HG02763 (cell line): ENCODE measurements around the gene C1QL4.

Experiments used
- ATAC-seq: cut with Tn5 transposase; IDR thresholded peaks from one replicate; pipeline ENCODE4 v1.9.1; 2021; ENCODE audit warnings: mild to moderate bottlenecking, moderate library complexity; ENCODE audit not compliant: unreplicated experiment

C1QL4 gene

GRCh38 chr12:49309386-49309785, 27.6 kb downstream of the C1QL4 start:
- ATAC-seq: no peak

DNA sequence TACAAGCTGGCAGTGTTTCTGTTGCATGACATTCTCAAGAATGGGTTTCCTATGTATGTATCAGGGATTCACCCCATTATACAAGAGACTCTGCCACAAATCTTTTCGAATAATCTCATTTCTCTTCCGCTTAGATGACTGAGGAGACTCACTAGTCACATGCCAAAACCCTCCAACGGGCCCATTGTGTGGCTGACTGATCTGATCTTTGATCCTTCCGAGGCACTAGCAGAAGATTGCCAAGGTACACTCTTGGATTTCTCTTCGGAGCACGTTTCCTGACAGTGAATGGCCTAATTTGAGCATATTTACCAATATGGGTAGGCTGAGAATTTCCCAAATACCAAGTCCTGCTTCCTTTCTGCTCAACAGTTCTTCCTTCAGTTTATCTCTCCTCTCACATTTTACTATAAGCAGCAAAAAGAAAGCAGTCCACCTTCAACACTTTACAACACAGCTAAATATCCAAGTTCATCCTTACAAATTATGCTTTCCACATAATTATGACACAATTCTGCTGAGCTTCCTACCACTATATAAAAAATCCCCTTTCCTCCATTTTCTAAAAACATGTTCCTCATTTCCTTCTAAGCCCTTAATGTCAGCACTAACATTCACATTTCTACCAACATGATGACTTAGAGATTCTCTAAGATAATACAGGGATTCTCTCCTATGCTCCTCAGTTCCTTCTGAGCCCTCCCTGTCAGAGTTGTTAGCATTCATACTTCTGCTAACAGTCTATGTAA, 31.1 kb downstream of the C1QL4 start:
- no peak for ATAC-seq

GRCh38 chr12:49304161-49304560, 32.8 kb downstream of the C1QL4 start:
- ATAC-seq: no peak

- ATAC-seq: no peak
Measured at GRCh38 chr12:49301760-49302159, 35.2 kb downstream of the C1QL4 start.

GRCh38 chr12:49298160-49298559, 38.8 kb downstream of the C1QL4 start:
- no peak for ATAC-seq

- no peak for ATAC-seq
Measured at GRCh38 chr12:49297695-49298060, 39.3 kb downstream of the C1QL4 start.

GRCh38 chr12:49296836-49297694, 39.9 kb downstream of the C1QL4 start:
- ATAC-seq: no peak

GRCh38 chr12:49296034-49296835, 40.8 kb downstream of the C1QL4 start:
- ATAC-seq: no peak

DNA sequence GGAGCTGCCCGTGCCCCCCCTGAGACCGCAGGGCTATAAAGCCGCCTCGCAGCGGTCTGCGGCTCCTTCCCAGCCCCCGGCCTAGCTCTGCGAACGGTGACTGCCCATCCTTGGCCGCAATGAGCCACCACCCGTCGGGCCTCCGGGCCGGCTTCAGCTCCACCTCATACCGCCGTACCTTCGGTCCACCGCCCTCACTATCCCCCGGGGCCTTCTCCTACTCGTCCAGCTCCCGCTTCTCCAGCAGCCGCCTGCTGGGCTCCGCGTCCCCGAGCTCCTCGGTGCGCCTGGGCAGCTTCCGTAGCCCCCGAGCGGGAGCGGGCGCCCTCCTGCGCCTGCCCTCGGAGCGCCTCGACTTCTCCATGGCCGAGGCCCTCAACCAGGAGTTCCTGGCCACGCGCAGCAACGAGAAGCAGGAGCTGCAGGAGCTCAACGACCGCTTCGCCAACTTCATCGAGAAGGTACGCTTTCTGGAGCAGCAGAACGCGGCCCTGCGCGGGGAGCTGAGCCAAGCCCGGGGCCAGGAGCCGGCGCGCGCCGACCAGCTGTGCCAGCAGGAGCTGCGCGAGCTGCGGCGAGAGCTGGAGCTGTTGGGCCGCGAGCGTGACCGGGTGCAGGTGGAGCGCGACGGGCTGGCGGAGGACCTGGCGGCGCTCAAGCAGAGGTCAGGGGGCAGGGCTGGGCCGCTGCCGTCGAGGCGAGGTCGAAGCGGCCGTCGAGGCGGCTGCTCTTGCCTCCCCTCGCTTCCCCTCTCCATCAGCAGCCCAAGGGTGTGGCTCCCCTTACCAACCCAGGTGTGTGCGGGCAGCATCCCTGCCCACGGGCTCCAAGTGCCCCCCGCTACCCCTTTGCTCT, 41.7 kb downstream of the C1QL4 start, which contains the start of gene PRPH:
Gene PRPH, plus strand, starts transcription at position 66 of the 855 bp plus-strand sequence. Its CDS starts 54 bp downstream, at position 120.
- no peak for ATAC-seq

DNA sequence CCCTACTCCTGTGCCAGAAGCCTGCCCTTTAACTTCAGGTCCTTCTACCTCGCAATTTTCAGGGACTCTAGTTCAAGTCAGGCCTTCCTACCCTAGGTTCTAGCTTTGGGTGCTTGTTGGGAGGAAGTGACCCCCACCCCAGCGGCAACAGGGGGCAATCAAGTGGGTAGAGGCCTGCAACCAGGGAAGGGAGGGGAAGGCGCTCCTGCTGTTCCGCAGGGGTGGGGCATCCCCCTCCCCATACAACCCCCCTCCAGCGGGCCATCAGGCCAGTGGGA, 42.2 kb downstream of the C1QL4 start:
- ATAC-seq: no peak

DNA sequence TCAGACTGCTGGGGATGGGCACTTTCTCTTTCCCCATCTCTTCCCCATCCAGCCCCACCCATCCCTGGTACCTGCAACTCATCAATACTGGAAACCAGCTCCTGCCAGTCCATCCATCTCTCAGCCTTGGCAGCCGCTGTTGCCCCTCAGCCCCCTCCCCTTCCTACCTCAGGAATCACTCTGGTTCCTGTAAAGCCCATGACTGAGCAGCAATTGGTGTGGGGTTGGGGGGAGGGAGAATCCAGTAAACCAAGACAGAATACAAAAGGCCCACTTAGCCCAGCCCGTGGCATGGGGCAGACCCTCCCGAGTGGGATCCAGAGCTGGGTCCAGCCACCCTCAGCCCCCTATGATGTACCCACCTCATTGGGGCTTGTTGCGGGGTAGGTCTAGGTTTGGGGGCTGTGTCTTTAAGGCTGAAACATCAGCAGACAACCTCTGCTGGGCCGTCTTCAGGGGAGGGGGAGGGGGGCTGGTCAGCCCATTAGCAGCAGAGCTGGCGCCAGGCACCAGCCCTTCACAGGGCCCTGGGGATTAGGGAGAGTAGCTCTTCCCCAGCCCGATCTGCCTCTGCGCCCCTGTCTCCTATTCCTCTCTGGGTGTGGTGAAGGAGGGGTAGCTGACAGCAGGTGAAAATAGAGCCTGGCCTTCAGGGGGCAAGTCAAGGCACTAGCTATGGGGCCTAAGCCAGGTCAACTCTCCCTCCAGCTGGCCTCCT, 42.7 kb downstream of the C1QL4 start:
- no peak for ATAC-seq

GRCh38 chr12:49293056-49293956, 43.7 kb downstream of the C1QL4 start:
- ATAC-seq: no peak

DNA sequence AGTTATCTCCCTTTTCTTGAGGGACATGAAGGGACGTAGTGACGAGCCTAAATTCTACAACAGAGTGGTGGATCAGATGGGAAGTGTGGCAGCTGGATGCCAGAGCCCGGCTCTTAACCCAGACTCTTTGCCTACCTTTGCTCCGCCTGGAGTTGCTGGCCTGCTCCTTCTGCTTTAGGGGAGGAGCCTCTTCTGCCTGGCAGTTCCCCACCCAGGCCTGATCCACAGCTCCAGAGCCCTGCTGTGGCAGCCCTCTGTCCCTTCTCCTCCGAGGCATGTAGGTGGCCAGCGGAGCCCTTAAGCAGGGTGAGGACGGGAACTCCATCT, 44.3 kb downstream of the C1QL4 start:
- ATAC-seq: no peak

GRCh38 chr12:49288922-49289555, 47.9 kb downstream of the C1QL4 start:
- ATAC-seq: no peak

DNA sequence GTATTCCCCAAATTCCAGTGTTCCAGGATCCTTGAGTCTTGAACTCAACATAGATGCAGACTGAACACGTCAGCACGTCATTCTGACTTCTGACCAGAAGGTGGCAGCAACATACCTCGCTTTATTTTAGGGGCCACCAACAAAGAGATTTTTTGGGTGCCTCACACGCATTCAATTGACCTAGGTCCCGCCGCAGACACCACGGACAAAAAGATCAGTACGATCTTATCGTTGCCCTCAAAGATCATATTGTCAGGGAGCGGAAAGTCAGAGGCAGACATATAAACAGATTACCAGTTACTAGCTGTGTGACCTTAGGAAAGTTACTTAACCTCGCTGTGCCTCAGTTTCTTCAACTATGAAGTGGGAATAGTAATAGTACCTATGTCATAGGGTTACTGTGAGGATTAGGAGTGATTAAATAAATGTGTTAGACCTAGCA, 48.6 kb downstream of the C1QL4 start:
- no peak for ATAC-seq

DNA sequence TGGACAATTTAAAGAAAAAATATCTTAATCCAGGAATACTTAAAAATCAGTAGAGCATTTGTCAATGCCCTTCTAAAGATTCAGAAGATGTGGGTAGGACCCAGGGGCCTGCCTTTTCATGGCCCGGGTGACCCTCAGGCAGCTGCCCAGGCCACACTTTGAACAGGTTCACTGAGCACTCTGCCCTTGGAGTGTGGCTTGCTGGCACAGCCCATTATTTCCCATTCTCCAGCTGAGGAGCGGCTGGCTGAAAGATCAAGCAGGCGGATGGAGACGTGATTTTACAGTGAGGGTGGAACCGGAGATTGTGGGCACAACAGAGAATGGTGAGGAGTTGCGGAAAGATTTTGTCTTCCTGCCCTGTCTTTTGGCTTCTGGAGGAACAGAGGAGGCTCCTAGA, 49.1 kb downstream of the C1QL4 start:
- no peak for ATAC-seq

GRCh38 chr12:49284672-49285071, 52.3 kb downstream of the C1QL4 start:
- no peak for ATAC-seq

DNA sequence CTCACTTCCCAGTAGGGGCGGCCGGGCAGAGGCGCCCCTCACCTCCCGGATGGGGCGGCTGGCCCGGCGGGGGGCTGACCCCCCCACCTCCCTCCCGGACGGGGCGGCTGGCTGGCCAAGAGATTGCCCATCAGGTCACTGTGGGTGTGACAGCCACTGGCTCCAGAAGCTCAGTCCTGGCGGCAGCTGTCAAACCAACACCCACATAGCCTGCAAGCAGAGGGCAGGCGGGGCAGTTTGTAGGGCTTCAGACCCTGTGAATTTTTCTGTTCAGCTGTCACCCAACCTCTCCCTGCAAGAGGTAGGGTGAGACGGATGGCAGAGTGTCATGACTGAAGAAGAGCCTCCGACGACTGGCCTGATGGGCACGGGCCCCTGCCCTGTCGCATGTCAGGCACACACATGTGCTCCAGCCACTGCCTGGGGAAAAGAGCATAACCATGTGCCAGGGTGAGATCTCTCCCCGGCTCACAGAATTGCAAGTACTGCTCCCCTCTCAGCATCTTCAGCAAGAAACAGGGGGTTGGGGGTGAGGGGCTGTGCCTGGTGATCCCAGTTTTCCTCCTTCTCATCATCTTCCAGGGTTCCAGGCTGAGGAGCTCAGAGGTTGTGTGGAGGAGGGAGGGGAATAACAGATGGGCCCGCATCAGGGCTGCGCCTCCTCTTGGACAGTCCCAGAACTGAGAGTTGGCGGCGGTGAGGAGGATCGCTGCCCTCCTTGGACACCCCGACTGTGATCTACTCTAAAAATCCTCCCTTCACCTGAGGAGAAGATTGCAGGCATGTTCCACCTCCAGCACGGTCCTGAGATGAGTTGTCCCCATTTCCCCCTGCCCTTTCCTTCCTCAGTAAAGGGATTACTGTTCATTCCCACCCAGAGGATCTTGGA, 53.2 kb downstream of the C1QL4 start:
- no peak for ATAC-seq
